T-helper 1 cell treated with Interleukin-12 subunit alpha and Interleukin-12 subunit beta and Interleukin-4 antibody, amounts not matched to agents 30 μg/mL and 1 μg/mL, for 36 hours (primary cell): ENCODE results near the gene TAPBP.
A peak's percentile ranks its signal among the peaks of the same experiment; 100 is the strongest.
"Not testable (repeated sequence)": the region's sequence is repeated elsewhere in the genome, so short reads cannot be mapped to it uniquely, and the experiment has no call there.

Source experiments
- H3K27ac Mint-ChIP-seq: one replicate; pipeline ENCODE4 v1.8.0; 2021; ENCODE audit warnings: mild to moderate bottlenecking, mixed read lengths
- H3K27me3 Mint-ChIP-seq: one replicate; pipeline ENCODE4 v1.8.0; 2021; ENCODE audit warnings: low read depth, mixed read lengths
- H3K36me3 Mint-ChIP-seq: one replicate; pipeline ENCODE4 v1.8.0; 2021; ENCODE audit warnings: low read depth, mixed read lengths
- H3K4me1 Mint-ChIP-seq: one replicate; pipeline ENCODE4 v1.8.0; 2021; ENCODE audit warnings: low read depth, mixed read lengths
- H3K4me3 Mint-ChIP-seq: one replicate; pipeline ENCODE4 v1.8.0; 2021; ENCODE audit warnings: mild to moderate bottlenecking, moderate library complexity, mixed read lengths
- H3K9me3 Mint-ChIP-seq: one replicate; pipeline ENCODE4 v1.8.0; 2021; ENCODE audit warnings: mixed read lengths

The TAPBP gene

DNA sequence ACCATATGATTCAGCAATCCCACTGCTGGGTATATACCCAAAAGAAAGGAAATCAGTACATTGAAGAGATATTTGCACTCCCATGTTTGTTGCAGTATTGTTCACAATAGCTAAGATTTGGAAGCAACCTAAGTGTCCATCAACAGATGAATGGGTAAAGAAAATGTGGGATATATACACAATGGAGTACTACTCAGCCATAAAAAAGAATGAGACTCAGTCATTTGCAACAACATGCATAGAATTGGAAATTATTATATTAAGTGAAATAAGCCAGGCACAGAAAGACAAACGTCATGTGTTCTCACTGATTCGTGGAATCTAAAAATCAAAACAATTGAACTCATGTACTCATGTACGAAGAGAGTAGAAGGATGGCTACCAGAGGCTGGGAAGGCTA, 51.4 kb downstream of the TAPBP start:
- H3K27ac Mint-ChIP-seq, H3K4me1 Mint-ChIP-seq, H3K27me3 Mint-ChIP-seq, H3K4me3 Mint-ChIP-seq, H3K9me3 Mint-ChIP-seq: not testable (repeated sequence)
- peaks cover 32% of the 10 kb centered on the region for H3K36me3 Mint-ChIP-seq

DNA sequence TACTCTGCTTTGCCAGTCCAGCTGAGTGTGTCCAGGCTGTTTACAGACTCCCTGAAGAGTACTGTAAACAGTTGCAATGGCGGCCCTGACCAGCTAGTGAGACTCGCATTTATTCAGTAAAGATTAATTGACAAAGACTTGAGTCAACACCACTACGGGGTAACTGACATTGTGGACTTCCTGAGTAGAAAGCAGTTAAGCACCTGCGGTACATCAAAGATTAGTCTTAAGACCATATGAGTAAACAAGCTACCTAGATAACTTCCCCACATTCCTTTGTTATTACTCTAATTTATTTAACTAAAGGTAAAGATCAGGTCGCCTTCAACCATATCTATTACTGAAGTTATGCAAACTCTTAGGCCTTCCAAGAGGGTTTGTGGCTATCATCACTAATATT, 54.8 kb downstream of the TAPBP start:
- Mint-ChIP-seq H3K9me3 (no peaks in the 10 kb centered on the region), H3K4me3 (no peak overlapping the region), H3K27me3 (no peaks in the 10 kb centered on the region), H3K4me1 (peaks cover 3% of the 10 kb centered on the region), H3K36me3 (peaks cover 26% of the 10 kb centered on the region), H3K27ac (no peak overlapping the region)

DNA sequence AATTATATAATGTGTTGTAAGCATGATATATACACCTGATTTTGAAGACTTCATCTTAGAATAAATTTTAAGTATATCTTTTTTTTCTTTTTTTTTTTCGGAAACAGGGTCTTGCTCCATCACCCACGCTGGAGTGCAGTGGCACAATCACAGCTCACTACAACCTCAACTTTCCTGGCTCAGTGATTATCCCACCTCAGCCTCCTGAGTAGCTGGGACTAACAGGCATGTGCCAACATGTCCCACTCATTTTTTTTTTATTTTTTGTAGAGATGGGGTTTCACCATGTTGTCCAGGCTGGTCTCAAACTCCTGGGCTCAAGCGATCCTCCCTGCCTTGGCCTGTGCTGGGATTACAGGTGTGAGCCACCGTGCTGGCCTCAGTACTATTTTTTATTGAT, 59.3 kb downstream of the TAPBP start:
- no peak overlapping the region for H3K4me3 Mint-ChIP-seq
- H3K27ac Mint-ChIP-seq = no peak overlapping the region
- no peaks in the 10 kb centered on the region for H3K27me3 Mint-ChIP-seq
- H3K9me3 Mint-ChIP-seq = no peaks in the 10 kb centered on the region
- H3K36me3 Mint-ChIP-seq = peaks cover 30% of the 10 kb centered on the region
- H3K4me1 Mint-ChIP-seq = peaks cover 23% of the 10 kb centered on the region

DNA sequence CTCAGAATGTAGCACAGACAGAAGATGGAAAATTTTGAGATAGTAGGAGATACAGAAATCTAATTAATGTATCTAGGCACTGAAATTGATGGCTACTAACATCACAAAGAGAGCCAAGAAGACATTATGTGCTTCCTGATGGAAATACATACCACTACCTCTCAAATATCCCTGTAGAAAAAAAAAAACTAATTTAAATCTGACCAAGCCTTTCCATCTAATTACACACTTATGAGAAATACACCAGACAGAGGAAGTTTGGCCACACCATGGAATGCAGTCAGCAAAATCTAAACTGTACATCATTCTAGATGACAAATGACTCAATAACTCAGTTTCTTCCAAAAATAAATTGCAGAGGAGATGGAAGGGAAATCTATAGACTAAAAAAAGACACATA, 61.1 kb downstream of the TAPBP start:
- Mint-ChIP-seq H3K27me3 (no peaks in the 10 kb centered on the region), H3K27ac (no peak overlapping the region), H3K4me3 (no peak overlapping the region), H3K4me1 (peaks cover 30% of the 10 kb centered on the region), H3K36me3 (peaks cover 29% of the 10 kb centered on the region), H3K9me3 (no peaks in the 10 kb centered on the region)

DNA sequence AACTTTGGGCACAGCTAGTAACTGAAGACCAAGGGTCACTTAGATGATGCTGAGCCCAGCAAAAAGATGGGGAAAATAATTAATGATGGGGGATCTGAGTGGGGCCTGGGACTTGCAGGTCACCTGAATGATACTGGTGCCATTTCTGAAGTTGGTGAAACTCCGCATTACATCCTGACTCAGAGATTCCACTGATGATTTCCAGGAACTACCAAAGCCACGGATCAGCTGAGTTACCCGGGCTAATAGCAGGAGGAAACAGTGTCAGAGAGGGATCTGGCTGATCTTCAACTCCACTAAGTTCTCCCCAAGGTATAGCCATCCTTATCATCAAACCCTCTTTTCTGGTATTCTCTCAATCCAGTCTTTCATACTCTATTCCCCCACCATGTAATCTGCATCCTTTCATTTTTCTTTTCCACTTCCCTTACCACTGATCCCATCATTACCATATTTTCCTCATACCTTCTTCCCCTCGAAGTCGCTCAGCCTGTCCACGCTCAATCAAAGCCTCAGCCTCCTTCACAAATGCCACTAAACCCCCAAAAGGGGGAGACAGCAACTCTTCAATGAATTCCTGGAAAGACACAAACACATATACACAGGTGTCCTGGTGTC, 62.4 kb downstream of the TAPBP start:
- peak overlapping the region; percentile 41 for H3K4me3 Mint-ChIP-seq
- peaks cover 30% of the 10 kb centered on the region for H3K4me1 Mint-ChIP-seq
- H3K36me3 Mint-ChIP-seq = peaks cover 27% of the 10 kb centered on the region
- no peaks in the 10 kb centered on the region for H3K27me3 Mint-ChIP-seq
- H3K27ac Mint-ChIP-seq = peak overlapping the region; percentile 39
- H3K9me3 Mint-ChIP-seq = no peaks in the 10 kb centered on the region

DNA sequence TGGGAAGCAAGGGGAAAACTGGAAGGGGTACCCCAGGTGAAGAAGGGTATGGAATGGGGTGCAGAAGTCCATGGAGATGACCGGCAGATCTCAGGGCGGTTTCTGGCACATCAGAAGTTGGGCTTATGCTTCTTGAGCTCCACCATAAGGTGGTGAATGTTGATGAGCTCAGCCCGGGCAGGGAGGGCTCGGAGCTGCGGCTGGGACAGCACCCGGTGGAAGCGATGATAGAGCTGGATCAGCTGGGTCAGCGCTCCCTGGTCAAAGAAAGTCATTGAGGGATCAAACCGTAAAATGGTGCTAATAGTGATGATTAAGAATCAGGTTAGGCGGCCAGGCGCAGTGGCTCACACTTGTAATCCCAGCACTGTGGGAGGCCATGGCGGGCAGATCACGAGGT, 63.1 kb downstream of the TAPBP start:
- Mint-ChIP-seq H3K27ac (peak overlapping the region; percentile 94), H3K36me3 (peaks cover 27% of the 10 kb centered on the region), H3K4me1 (peaks cover 29% of the 10 kb centered on the region), H3K9me3 (no peaks in the 10 kb centered on the region), H3K27me3 (peaks cover 3% of the 10 kb centered on the region), H3K4me3 (peak overlapping the region; percentile 91)

DNA sequence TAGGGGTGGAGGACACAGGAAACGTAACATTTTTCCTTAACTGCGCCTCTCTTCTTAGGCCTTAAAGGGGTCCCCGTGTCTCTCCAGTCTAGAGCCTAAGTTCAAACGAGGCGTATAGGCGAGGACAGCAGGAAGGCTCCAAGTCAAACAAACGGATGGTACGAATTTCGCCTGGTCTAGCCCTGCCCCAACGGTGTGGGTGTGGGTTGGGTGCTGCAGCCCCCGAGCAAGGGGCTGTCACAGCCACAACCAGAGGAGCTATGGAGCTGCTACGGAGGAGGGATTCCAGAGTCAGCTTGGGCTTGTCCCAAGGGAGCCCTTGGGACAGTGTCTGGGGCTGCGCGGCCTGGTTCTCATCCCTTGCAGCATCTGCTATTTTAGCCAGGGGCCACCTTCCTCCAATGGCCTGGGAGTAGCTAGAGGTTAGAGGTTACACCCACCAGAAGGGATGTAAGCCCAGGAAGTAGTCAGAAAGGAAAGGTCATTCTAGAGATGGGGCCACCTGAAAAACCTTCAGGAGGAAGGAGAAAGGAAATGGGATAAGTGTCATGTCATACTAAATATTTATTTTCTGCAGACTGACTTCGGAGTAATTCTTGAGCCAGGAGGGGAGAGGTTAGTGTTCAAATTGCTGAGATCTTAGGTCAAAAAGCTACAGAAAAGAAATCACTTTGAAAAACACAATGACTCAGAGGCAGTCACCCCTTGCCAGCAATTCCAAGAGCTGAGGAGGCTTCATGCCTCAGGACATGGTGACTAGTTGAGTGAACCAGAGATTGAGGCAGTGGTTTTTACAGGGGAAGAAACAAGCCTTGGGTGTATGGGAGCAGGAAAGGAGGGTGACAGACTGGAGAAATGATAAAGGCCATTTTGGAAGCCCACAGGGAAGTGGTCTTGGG, 63.9 kb downstream of the TAPBP start:
- Mint-ChIP-seq H3K27me3 (peaks cover 4% of the 10 kb centered on the region), H3K36me3 (peaks cover 26% of the 10 kb centered on the region), H3K27ac (peak overlapping the region; percentile 94), H3K4me1 (peaks cover 28% of the 10 kb centered on the region), H3K9me3 (no peaks in the 10 kb centered on the region), H3K4me3 (peak overlapping the region; percentile 91)
